Measurements from ENCODE around the gene USH2A.

- TF ChIP-seq CTCF (IDR thresholded peaks at IDR 0.05) (no peak), POLR2A (IDR thresholded peaks at IDR 0.05) (no peak)
Observed at GRCh38 chr1:216054600-216054999, 368.6 kb downstream of the USH2A start.

All from adrenal gland (tissue), 5 donors.